Measurements from ENCODE around the gene SIGLEC5. TPM values are rescaled to one million over a fixed set of nuclear protein-coding genes. Genes with fewer than 3 reads are reported as not detected.

SIGLEC5 gene
- total and polyA plus RNA-seq, 4 donors: 0.42 to 0.70 TPM; not detected in 2

DNA sequence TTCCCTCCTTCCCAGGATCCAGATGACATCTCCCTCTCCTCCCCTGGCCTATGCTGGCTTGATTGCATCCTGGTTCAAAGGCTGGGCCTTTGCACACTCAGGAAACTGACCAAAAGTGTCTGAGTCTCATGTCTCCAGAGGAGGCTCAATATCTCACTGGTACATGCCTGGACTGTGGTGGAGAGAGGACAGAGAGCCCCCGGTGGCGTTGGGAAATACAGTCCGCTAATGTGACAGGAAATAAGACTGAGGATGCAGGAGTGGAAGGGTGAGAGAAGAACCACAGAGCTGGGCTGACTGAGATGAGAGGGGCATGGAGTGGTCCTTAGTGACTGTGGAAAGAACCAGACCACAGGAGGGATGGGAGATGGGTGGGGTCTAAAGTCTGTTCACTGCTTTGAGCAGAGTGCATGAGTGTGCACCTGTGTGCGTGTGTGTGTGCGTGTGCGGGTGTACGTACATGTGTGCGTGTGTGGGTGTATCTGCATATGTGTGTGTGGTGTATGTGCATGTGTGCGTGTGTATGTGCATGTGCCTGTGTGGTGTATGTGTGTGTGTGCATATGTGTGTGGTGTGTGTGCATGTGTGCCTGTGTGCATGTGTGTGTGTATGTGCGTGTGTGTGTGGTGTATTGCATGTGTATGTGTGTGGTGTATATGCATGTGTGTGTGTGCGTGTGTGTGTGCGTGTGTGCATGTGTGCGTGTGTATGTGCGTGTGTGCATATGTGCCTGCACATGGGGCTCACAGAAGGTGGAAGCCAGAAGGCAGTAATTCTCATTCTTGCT lies 1.9 kb downstream of the SIGLEC5 start:
- Histone ChIP-seq H3K4me3 (ENCODE audit: low read depth in 1 of 3, low read length in 3 of 3) (no peak overlapping the region), H3K27ac (ENCODE audit: low read depth in 1 of 2, low read length in 2 of 2) (no peak overlapping the region), H3K4me1 (ENCODE audit: control insufficient read depth in 4 of 4, insufficient read depth in 4 of 4, low read length in 3 of 4) (no peaks in the 10 kb centered on the region), H3K27me3 (ENCODE audit: control insufficient read depth in 4 of 4, insufficient read depth in 4 of 4, low read length in 3 of 4) (no peaks in the 10 kb centered on the region), H3K36me3 (ENCODE audit: control insufficient read depth in 4 of 4, insufficient read depth in 3 of 4, low read depth in 1 of 4, low read length in 3 of 4) (no peaks in the 10 kb centered on the region), H3K9me3 (ENCODE audit: control insufficient read depth in 4 of 4, low read length in 3 of 4) (no peaks in the 10 kb centered on the region), H3K9ac (ENCODE audit: low read depth in 1 of 2, low read length in 2 of 2) (no peak overlapping the region)
- no peak for TF ChIP-seq GABPA (IDR thresholded peaks at IDR 0.05 in 1 of 2, conservative IDR thresholded peaks at IDR 0.05 in 1 of 2)
- TF ChIP-seq FOXA1 (IDR thresholded peaks at IDR 0.05): no peak
- TF ChIP-seq NR2F2 (IDR thresholded peaks at IDR 0.05): no peak
- TF ChIP-seq, protein P1, sequence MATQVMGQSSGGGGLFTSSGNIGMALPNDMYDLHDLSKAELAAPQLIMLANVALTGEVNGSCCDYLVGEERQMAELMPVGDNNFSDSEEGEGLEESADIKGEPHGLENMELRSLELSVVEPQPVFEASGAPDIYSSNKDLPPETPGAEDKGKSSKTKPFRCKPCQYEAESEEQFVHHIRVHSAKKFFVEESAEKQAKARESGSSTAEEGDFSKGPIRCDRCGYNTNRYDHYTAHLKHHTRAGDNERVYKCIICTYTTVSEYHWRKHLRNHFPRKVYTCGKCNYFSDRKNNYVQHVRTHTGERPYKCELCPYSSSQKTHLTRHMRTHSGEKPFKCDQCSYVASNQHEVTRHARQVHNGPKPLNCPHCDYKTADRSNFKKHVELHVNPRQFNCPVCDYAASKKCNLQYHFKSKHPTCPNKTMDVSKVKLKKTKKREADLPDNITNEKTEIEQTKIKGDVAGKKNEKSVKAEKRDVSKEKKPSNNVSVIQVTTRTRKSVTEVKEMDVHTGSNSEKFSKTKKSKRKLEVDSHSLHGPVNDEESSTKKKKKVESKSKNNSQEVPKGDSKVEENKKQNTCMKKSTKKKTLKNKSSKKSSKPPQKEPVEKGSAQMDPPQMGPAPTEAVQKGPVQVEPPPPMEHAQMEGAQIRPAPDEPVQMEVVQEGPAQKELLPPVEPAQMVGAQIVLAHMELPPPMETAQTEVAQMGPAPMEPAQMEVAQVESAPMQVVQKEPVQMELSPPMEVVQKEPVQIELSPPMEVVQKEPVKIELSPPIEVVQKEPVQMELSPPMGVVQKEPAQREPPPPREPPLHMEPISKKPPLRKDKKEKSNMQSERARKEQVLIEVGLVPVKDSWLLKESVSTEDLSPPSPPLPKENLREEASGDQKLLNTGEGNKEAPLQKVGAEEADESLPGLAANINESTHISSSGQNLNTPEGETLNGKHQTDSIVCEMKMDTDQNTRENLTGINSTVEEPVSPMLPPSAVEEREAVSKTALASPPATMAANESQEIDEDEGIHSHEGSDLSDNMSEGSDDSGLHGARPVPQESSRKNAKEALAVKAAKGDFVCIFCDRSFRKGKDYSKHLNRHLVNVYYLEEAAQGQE (IDR thresholded peaks at IDR 0.05): no peak
- TF ChIP-seq, protein P2, sequence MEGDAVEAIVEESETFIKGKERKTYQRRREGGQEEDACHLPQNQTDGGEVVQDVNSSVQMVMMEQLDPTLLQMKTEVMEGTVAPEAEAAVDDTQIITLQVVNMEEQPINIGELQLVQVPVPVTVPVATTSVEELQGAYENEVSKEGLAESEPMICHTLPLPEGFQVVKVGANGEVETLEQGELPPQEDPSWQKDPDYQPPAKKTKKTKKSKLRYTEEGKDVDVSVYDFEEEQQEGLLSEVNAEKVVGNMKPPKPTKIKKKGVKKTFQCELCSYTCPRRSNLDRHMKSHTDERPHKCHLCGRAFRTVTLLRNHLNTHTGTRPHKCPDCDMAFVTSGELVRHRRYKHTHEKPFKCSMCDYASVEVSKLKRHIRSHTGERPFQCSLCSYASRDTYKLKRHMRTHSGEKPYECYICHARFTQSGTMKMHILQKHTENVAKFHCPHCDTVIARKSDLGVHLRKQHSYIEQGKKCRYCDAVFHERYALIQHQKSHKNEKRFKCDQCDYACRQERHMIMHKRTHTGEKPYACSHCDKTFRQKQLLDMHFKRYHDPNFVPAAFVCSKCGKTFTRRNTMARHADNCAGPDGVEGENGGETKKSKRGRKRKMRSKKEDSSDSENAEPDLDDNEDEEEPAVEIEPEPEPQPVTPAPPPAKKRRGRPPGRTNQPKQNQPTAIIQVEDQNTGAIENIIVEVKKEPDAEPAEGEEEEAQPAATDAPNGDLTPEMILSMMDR (IDR thresholded peaks at IDR 0.05; ENCODE audit: low read depth, low read length, missing input control): no peak
- TF ChIP-seq, protein P3, sequence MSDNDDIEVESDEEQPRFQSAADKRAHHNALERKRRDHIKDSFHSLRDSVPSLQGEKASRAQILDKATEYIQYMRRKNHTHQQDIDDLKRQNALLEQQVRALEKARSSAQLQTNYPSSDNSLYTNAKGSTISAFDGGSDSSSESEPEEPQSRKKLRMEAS (IDR thresholded peaks at IDR 0.05): no peak
- no peak for TF ChIP-seq HNF4G (IDR thresholded peaks at IDR 0.05)
- TF ChIP-seq JUND (IDR thresholded peaks at IDR 0.05): no peak
- TF ChIP-seq YY1 (IDR thresholded peaks at IDR 0.05): no peak
- TF ChIP-seq HNF4A (conservative IDR thresholded peaks at IDR 0.05): no peak
- no peak for TF ChIP-seq FOXA2 (IDR thresholded peaks at IDR 0.05)
- TF ChIP-seq SP1 (IDR thresholded peaks at IDR 0.05): no peak
- TF ChIP-seq RAD21 (IDR thresholded peaks at IDR 0.05): no peak
- no peak for TF ChIP-seq TAF1 (conservative IDR thresholded peaks at IDR 0.05)
- TF ChIP-seq, protein P4, sequence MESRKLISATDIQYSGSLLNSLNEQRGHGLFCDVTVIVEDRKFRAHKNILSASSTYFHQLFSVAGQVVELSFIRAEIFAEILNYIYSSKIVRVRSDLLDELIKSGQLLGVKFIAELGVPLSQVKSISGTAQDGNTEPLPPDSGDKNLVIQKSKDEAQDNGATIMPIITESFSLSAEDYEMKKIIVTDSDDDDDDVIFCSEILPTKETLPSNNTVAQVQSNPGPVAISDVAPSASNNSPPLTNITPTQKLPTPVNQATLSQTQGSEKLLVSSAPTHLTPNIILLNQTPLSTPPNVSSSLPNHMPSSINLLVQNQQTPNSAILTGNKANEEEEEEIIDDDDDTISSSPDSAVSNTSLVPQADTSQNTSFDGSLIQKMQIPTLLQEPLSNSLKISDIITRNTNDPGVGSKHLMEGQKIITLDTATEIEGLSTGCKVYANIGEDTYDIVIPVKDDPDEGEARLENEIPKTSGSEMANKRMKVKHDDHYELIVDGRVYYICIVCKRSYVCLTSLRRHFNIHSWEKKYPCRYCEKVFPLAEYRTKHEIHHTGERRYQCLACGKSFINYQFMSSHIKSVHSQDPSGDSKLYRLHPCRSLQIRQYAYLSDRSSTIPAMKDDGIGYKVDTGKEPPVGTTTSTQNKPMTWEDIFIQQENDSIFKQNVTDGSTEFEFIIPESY (IDR thresholded peaks at IDR 0.05): no peak
- no peak for TF ChIP-seq EGR1 (IDR thresholded peaks at IDR 0.05; ENCODE audit: low read depth in 2 of 2)
- TF ChIP-seq, protein P5, sequence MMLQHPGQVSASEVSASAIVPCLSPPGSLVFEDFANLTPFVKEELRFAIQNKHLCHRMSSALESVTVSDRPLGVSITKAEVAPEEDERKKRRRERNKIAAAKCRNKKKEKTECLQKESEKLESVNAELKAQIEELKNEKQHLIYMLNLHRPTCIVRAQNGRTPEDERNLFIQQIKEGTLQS (IDR thresholded peaks at IDR 0.05): no peak
- DNase-seq (ENCODE audit: low spot score): no peak
- WGBS: 80% methylated on average over 14 of the region's 14 CpGs
